ENCODE measurements around the gene DDN. TPM values are rescaled to one million over a fixed set of nuclear protein-coding genes. Genes with fewer than 3 reads are reported as not detected.

DDN gene
- total RNA-seq, 2 donors from 2014 or later, result 0.07 to 1.1 TPM

DNA sequence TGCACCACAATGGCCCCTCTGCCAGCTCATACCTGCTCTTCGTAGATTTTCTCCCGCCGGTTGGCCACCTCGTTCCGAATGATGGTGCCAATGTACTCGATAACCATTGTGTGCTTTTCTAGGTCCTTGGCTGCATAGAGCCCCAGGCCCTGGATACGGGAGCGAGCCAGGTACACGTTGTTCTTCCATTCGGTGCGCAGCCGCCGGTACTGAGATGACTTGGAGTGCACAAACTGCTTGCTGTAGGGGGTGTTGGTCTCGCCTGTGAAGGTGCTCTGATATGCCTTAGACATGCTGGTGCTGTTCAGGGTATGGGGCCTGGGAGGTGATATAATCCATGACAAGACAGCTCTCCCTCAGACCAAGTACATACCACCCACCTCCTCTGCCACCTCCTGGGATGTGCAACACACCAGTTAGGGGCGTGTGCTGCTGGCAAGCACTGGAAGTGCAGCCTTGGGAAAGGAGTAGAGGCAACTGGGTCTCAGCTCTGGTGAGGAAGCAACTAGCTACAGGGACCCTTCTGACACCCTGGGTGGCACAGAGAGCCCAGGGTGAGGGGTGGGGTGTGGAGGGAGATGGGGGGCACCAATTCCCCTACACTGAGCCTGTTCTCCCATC, 23.5 kb upstream of the DDN start:
- H3K36me3 Mint-ChIP-seq, result peaks cover 9 to 20% of the 10 kb centered on the region in 2 donors
- DNase-seq (ENCODE audit: low spot score in 2 of 2) (peak in 1 of 2 donors; percentile 47), ATAC-seq (no peak)
- peak overlapping the region; percentile 14 to 76 for H3K27ac Mint-ChIP-seq
- H3K9me3 Mint-ChIP-seq, result no peaks in the 10 kb centered on the region

DNA sequence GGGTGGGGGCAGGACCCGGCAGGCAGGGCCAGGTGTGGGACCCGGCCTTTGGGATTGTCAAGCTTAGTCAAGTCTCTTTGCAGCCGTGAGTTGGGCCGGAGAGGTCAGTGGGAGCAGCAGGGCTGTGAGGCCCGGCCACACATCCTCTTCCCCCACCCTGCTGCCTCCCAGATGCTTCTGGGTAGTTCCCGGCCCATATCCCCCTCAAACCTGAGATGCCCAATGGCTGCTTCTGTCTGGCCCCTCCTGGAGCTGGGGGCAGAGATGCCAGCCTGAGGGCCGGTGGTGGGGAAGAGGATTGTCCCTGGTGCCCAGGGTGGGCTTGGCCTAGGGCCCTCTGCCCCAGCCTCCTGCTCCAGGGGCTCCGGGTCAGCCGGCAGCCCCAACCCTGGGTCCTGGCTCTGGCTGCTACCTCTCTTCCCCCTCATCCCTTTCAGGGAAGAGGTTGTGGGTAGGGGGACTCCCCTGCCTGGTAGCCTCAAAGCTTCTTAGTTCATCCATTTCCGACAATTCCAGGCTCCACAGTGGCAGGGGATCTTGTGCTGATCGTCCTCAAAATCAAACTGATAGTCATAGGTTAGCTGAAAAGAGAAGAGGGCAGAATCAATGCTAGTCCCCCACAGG, 22.2 kb upstream of the DDN start:
- ATAC-seq (no peak), DNase-seq (ENCODE audit: low spot score in 2 of 2) (peak in 1 of 2 donors; percentile 52)
- H3K36me3 Mint-ChIP-seq, result peaks cover 9 to 23% of the 10 kb centered on the region in 2 donors
- no peaks in the 10 kb centered on the region for H3K9me3 Mint-ChIP-seq
- H3K27ac Mint-ChIP-seq, result no peak overlapping the region

DNA sequence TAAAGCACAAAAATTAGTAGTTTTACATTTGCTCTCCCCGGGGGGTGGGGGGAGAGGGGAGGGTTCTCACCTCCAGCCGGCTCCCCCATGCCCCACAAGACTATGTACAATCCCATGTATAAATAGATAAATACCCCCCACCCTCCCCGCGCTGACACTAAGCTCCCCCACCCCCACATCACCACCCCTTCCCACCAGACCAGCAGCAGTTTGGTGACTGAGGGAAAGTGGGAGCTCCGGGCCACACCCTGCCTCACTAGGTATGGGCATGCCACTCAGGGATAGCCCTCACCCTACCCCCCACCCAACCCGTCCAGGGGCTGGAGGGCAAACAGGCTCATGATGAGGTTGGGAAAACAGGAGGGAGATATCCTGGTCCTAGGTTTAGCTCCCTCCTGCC, 21.3 kb upstream of the DDN start:
- DNase-seq (ENCODE audit: low spot score in 2 of 2) (peak in 1 of 2 donors; percentile 44), ATAC-seq (no peak)
- H3K9me3 Mint-ChIP-seq, result no peaks in the 10 kb centered on the region
- H3K36me3 Mint-ChIP-seq, result peaks cover 9 to 23% of the 10 kb centered on the region in 2 donors
- no peak overlapping the region for H3K27ac Mint-ChIP-seq

DNA sequence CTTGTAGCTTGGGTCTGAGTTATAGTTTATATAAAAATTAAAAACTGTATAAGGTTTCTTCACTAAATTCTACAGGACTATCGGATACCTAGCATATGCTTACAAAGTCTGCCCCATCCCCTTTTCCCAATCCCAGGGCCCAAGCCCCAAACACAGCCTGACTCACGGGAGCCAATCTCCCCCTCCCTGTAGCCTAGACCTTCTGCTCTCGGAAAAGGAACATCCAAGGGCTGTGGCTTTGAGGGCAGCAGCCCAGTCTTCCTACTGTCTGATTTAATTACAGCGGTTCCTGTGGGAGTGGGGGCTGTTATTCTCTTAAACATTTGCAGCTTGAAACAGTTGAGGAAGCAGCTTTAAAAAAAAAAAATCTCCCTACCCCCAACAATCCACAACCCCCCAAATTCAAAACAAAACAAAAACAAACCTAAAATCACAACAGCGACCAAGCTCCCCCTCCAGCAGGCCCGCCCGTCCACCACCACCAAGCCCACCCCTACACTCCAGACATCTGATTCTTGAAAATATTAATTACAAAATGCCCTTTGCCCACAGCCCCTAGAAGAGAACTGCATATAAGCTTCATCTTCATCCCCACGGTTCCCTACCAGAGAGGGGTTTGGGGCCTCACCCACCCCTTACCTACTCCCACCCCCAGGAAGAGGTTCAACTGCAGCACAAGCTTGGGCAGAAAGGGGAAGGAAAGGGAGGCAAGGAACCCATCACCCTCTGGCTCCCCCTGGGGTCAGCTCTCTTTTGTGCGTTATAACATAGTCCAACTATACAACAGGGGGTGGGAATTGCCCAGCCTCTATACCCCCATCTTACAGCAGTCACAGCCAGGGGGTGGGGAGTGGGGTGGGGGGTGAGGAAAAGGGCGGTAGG, 20.5 kb upstream of the DDN start:
- Mint-ChIP-seq H3K36me3 (peaks cover 9 to 28% of the 10 kb centered on the region in 2 donors), H3K9me3 (no peaks in the 10 kb centered on the region), H3K27ac (peak overlapping the region; percentile 51 to 91)
- ATAC-seq, result no peak
- peak; percentile 37 to 53 for DNase-seq (ENCODE audit: low spot score in 2 of 2)

DNA sequence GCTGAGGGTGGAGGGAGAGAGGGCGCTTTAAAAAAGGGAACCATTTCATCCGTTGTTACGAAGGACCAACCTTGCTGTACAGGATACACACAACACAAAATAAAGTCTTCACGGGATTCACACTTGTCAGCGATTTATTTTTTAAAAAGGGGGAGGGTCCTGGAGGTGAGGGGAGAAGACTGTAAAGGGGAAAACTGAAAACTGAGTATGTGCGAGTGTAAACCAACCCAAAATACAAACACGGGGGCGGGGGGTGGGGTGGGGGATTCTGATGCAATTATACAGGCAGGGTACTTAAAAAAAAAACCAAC, 19.9 kb upstream of the DDN start:
- H3K27ac Mint-ChIP-seq, result peak overlapping the region; percentile 91 to 98
- H3K9me3 Mint-ChIP-seq, result no peaks in the 10 kb centered on the region
- DNase-seq (ENCODE audit: low spot score in 2 of 2) (no peak), ATAC-seq (peak; percentile 6 to 11)
- H3K36me3 Mint-ChIP-seq, result peaks cover 9 to 28% of the 10 kb centered on the region in 2 donors

DNA sequence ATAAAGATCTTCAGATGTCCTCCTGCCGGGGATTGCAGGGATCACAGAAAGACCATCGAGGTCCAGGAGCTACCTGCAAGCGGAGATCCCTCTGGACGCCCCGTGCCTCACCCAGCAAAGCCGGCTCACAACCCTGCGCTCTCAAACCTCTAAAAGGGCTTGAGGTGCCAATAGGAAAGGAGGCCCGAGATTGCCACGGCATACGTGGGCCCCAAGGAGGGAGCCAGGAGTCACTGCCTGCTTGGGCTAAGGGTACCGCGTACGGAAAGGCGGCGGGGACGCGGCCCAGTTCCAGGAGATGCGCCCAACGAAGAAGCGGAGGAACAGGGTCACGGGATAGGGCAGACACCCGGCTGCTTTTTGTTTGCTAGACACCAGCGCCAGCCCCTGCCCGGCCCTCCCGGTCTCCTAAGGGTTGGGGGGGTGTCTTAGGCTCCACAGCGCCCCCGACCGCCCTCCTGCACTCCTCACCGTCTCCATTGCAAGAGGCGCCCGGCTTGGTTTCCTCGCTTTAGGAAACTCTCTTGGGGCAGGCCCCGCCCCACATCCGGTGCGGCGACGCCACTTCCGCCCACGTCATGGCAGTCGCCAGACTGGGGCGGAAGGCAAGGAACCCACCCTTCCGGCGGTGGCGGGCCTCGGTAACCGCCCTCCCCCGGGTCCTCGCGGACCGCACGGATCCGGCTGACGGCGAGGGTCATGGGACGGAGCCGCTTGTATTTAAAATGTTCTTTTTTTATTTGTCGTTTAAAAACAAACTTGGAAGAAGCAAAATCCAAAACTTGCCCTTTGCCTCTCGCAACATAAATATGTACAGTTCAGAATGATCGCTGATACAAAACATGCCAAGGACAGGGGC, 19.3 kb upstream of the DDN start, which contains the start of gene PRKAG1:
PRKAG1 (minus strand) TSS at position 516 of the 859 bp plus-strand sequence; CDS start at position 480, 36 bp downstream.
- Mint-ChIP-seq H3K27ac (peak within 1 kb of the TSS; percentile 91 to 98), H3K36me3 (peaks cover 9 to 28% of the 10 kb centered on the region in 2 donors), H3K9me3 (no peaks in the 10 kb centered on the region)
- ATAC-seq, result peak; percentile 93 to 94
- DNase-seq (ENCODE audit: low spot score in 2 of 2), result peak; percentile 94 to 95

DNA sequence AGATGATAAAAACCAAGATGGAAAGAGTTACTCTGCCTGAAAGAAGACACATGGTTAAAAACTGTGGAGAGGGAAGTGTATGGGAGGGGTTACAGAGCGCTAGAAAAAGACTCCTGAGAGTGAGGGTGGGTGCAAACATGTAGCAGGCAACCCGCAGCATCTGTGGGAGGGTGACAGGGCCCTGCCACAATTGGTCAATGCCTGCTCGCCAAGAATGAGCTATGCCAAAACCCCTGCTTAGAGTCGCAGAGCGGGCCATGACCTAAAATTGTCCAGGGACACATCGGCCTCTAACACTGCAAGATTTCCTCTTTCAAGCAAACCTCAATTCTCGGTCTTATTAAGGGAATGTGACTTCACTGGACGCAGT, 18.7 kb upstream of the DDN start:
- peak overlapping the region; percentile 91 to 98 for H3K27ac Mint-ChIP-seq
- H3K9me3 Mint-ChIP-seq, result no peaks in the 10 kb centered on the region
- DNase-seq (ENCODE audit: low spot score in 2 of 2), result peak; percentile 28 to 55
- peak; percentile 43 to 48 for ATAC-seq
- peaks cover 9 to 28% of the 10 kb centered on the region in 2 donors for H3K36me3 Mint-ChIP-seq

DNA sequence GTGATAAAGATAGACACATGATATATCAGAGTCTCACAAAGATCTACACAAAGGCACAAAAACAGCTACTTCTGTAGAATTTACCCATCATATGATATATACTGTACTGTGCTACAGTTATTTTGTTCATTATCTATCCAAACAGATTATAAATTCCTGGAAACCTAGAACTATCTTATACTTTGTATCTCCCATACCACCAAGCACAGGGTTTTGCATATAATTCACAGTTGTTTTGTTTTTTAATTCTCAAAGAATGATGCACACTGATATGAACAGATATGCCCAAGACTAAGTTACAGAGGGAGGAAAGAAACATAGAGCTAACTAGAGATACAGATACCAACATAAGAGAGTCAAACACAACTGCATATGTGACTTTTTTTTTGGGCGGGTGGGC, 16.0 kb upstream of the DDN start:
- Mint-ChIP-seq H3K27ac (no peak overlapping the region), H3K9me3 (no peaks in the 10 kb centered on the region), H3K36me3 (peaks cover 13 to 28% of the 10 kb centered on the region in 2 donors)
- DNase-seq (ENCODE audit: low spot score in 2 of 2) (no peak), ATAC-seq (no peak)

DNA sequence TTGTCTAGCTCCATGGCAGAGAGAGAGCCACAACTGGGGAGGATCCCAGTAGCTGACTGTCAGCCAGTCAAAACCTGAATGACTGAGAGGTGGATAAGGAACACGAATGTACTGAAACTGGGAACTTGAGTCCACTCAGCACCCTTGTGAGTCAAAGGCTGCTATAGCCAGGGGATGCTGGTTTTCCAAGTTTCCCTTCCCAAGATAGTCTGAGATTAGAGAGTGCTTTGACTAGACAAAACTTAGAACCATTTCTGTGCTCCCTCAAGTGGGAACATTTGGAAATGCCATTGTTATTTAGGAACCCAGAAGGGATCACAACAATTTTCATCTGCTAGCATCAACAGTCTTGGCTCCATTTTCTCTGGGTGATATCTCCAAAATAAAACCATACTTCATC, 15.4 kb upstream of the DDN start:
- no peak for ATAC-seq

DNA sequence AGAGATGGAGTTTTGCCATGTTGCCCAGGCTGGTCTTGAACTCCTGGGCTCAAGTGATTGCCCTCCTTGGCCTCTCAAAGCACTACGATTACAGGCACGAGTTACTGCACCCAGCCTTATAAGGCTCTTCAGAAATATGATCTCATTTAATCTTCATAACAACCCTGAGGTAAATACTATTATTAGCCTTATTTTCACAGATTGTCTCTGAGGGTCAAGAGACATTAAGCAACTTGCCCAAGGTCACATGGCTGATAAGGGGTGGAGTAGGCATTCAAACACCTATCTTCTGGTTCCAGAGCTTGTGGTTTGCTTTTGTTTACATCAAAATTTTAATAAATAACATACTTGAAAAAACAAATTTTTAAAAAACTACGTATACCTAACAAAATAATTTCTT, 14.3 kb upstream of the DDN start:
- peaks cover 17 to 24% of the 10 kb centered on the region in 2 donors for H3K36me3 Mint-ChIP-seq
- no peak for ATAC-seq
- H3K9me3 Mint-ChIP-seq, result no peaks in the 10 kb centered on the region
- DNase-seq (ENCODE audit: low spot score in 2 of 2), result no peak
- H3K27ac Mint-ChIP-seq, result peak overlapping the region in 1 of 2 donors; percentile 22

More for the DNA sequence above, 15.4 kb upstream of the DDN start:
- Mint-ChIP-seq H3K9me3 (no peaks in the 10 kb centered on the region), H3K27ac (no peak overlapping the region), H3K36me3 (peaks cover 13 to 28% of the 10 kb centered on the region in 2 donors)
- no peak for DNase-seq (ENCODE audit: low spot score in 2 of 2)

DNA sequence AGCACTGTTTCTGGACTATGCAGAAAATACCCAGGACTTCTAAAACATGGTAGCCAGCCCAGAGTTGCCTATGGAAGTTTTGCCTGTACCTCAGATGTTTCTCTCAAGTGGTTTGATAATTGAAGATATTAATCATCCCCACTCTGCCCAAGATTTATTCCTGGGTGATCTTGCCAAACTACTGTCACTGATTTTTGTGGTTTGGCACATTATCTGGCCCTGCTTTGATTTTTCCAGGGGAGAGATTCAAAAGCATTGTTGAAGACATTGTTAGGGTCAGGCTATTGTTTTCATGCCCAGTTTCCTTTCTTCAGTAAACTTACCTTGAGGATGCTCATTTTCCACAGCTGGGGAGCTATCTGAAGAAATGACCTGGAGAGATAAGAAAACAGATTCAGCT, 13.6 kb upstream of the DDN start:
- H3K9me3 Mint-ChIP-seq, result no peaks in the 10 kb centered on the region
- H3K27ac Mint-ChIP-seq, result no peak overlapping the region
- ATAC-seq (no peak), DNase-seq (ENCODE audit: low spot score in 2 of 2) (no peak)
- H3K36me3 Mint-ChIP-seq, result peaks cover 14 to 18% of the 10 kb centered on the region in 2 donors

DNA sequence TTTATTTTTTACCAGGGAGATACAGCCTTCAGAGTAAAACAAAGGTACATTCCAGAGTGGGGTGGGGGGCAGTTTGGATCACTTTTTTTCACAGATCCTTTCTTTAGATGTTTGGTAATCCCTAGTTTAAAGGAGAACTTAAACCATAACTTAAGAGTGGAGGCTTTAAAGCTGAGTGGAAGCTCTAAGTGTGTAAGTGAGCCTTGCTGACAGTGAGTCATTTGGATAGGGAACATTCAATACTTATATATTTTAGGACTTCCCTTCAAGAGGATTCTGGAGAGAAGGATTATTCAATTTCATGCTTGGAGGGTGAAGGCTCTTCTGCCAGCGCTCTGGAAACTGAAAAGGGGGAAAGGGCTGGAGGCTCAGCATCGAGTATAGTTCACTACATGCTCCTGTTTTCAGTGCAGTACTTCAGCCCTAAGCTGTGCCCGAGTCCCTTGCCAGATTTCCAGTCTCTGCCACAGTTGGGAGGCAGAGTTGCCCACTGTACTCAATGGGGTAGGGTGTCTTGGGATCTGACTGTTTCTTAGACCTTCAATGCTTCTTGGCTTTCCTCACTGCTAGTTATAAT, 11.0 kb upstream of the DDN start:
- Mint-ChIP-seq H3K27ac (no peak overlapping the region), H3K9me3 (no peaks in the 10 kb centered on the region), H3K36me3 (peaks cover 2 to 15% of the 10 kb centered on the region in 2 donors)
- ATAC-seq (no peak), DNase-seq (ENCODE audit: low spot score in 2 of 2) (no peak)

DNA sequence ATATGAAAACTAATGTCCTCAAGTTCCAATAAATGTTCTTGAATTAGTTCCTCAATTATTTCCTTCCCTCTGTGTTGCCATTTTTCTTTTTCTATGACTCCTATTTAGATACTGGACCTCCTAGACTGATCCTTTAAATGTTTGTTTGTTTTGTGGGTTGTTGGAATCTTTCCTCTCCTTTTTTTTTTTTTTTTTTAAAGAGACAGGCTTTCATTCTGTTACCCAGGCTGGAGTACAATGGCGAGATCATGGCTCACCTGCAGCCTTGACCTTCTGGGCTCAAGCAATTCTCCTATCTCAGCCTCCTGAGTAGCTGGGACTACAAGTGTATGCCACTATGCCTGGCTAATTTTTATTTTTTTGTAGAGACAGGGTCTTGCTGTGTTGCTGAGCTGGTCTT, 9.8 kb upstream of the DDN start:
- H3K27ac Mint-ChIP-seq, result no peak overlapping the region
- ATAC-seq (no peak), DNase-seq (ENCODE audit: low spot score in 2 of 2) (no peak)
- H3K36me3 Mint-ChIP-seq, result peaks cover 0 to 24% of the 10 kb centered on the region in 2 donors
- no peaks in the 10 kb centered on the region for H3K9me3 Mint-ChIP-seq

DNA sequence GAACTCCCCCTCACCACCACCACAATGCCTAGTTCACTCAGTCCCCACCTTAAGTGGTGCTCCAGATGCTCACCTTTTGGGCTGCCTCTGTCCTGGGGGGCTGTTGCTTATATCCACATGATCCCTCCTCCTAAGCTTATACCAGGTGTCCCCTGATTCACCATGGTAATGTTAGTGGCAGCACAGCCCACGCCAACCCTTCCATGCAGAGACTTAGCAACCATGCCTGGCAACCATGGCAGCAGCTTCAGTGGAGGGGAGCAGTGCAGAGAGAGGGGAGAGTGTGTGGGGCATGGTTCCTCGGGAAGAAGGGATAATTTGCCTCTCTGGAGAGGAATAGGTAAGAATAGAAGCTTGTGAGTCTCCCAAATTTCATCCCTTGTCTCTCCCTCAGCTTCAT, 1.2 kb upstream of the DDN start:
- no peak overlapping the region for H3K27ac Mint-ChIP-seq
- peaks cover 18 to 42% of the 10 kb centered on the region in 2 donors for H3K36me3 Mint-ChIP-seq
- ATAC-seq, result no peak
- DNase-seq (ENCODE audit: low spot score in 2 of 2), result no peak
- H3K9me3 Mint-ChIP-seq, result no peaks in the 10 kb centered on the region

DNA sequence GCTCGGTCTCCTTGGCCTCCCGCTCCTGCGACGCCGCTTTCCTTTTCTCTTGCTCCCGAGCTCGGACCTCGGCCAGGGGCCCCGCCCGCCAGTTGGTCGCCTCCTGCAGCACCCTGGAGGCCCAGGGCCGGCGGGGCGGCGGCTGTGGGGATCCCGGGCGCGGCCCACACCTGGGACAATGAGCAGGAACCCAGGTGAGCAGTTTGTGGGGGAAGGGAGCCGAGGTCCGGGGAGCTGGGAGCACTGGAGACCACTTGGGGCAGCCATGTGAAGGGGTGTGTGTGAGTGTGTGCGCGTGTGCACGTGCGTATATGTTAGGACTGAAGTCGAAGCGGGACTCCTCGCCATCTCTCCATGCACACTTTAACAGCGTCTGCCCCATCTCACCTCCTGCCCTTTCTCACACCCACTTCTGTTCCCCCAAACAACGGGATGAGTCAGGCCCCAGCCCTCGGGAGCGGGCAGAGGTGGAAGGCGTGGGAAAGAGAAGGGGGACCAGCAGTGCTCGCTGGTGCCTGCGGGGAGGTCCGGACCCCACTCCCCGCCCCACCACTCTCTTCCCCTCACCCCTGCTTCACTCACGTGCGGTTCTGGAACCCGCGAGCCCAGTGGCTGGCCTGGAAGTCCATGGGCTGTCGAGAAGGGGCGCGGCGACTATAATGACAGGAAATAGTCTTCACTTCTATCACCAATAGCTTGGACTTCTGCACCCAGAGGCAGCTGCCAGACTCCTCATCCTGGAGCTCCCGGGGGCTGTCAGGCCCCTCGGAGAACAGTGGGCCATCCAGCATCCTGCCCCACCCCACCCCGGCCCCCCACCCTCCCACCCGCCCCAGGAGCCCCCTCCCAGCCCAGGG, 450 bp downstream of the DDN start:
- DNase-seq (ENCODE audit: low spot score in 2 of 2) (peak in 1 of 2 donors; percentile 54), ATAC-seq (peak; percentile 17 to 30)
- no peak overlapping the region for H3K27ac Mint-ChIP-seq
- peaks cover 18 to 30% of the 10 kb centered on the region in 2 donors for H3K36me3 Mint-ChIP-seq
- H3K9me3 Mint-ChIP-seq, result no peaks in the 10 kb centered on the region

All from activated naive CD4-positive, alpha-beta T cell treated with anti-CD3 and anti-CD28 coated beads, Interleukin-2, amount 50 U/mL, for 72 hours (primary cell).